Measurements from ENCODE around the gene SMURF2.

Gene SMURF2

DNA sequence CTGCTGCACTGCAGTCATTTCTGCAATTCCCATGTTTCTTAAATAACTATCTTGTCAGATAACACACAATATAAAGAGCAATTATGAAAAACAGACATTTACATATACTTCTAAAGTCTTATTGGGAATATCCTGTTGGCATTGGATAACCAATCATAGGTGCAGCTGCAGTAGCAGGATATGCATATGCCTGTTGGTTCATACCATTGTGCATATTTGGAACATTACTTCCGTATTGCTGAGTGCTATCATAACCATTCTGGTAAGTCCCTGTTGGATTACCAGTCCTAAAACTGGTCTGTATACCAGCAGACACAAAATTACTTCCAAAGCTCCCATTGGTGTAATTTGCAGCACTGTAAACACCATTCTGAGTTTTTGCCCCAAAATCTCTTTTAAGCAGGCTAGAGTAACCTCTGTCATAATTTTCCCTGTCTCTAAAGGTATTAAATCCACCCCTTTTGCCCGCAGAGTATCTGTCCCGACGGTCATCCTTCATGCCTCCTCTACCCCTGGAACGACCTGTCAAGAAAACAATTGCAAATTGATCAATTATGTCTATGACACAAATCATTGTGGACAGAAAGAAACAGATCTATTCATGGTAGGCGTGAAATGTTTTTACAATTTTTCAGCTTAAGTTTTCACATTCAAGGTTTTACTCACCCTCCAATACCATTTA is 162.2 kb downstream of the SMURF2 start:
- no peak for DNase-seq

DNA sequence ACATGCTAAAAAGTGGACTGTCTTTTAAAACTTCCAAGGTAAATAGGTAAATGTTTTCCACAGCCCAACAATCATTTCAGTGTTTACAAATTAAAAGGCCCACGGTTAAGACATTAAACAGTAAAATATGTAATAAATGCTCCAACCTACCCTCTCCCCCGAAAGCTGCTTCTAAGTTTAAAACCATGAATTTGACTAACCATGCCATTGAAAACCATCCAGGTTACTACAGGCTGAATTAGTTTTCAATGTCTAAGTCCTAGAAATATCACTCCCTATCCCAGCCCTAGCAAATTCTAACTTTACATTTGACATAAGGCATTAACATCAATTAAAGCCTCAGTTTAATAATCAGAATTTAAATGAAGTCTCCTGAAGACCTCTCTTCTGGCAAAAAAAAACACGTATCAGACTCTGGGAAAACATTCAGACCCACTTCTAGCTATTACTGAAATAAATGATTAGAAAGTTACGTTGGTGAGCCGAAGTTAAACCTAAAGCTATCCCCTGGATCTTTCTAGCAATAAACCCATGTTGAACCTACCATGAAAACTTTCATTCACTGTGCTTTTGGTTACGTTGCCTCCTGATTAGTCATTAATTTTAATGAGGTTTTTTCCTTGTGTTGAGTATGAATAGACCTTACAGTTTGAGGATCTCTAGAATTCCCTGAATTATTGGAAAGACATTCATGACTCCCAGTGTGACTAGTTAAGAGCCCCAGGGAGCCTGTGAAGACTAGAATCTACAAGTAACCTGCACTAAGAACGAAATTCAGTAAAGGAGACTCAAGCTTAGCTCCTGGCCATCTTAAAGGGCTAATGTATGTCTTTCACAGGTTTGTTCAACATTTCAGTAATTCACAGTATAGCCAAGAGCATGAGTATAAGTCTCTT is 163.6 kb downstream of the SMURF2 start:
- no peak for DNase-seq

DNA sequence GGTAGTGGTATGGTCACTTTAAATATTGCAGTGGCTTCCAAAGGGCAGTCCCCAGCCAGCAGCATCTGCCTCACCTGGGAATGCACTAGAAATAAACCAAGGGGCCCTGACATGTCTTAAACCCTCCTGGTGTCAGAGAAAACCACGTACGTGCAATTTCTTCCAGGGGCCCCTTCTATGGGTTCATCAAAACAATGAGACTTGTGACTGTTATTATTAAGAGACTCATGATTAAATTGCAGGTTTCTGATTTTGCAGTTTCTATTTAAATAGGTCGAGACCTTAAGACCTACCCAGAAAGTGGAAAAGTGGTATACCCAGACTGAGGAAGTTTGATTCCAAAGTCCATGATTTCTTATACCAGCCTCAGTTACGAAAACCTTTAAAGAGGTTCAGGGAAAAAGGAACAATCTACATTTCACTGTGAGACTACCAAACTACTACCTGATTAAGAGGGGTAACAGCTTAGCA is 164.5 kb downstream of the SMURF2 start:
- DNase-seq = no peak

- peak; percentile 93 to 94 for DNase-seq
Measured at GRCh38 chr17:64496786-64497564, 165.1 kb downstream of the SMURF2 start, which contains the start of gene POLG2. Gene POLG2, minus strand, starts transcription at chr17:64497054. Its CDS starts 86 bp downstream, at chr17:64496968.

DNA sequence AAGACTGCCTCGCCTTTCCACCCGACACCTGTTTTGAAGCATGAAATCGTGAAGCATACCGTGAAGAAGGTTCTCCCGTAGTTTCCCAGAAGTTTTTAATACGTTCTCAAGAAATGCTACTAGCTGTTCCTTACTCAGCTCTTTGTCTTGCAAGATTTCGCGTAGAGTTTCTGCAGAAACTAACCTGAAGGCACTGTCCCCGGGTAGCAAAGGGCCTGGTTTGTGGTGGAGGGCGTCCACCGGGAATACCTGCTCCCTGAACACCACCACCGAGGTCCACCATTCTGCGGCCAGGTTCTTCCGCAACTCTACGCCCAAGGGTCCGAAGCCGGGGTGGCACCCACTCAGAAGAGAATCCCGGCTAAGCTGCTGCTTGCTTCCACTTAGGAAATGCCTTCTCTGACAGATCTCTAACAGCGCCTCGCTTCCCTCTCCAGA is 165.7 kb downstream of the SMURF2 start:
- DNase-seq = no peak
